ENCODE results near the gene DONSON. TPM values are rescaled to one million over a fixed set of nuclear protein-coding genes. Genes with fewer than 3 reads are reported as not detected.

The DONSON gene
- total and polyA plus RNA-seq, 9 of the 15 experiments (the other 6 are each of a cell fraction or from before 2014, with no cell fraction given): 26.7 to 124 (median 62.6) TPM

DNA sequence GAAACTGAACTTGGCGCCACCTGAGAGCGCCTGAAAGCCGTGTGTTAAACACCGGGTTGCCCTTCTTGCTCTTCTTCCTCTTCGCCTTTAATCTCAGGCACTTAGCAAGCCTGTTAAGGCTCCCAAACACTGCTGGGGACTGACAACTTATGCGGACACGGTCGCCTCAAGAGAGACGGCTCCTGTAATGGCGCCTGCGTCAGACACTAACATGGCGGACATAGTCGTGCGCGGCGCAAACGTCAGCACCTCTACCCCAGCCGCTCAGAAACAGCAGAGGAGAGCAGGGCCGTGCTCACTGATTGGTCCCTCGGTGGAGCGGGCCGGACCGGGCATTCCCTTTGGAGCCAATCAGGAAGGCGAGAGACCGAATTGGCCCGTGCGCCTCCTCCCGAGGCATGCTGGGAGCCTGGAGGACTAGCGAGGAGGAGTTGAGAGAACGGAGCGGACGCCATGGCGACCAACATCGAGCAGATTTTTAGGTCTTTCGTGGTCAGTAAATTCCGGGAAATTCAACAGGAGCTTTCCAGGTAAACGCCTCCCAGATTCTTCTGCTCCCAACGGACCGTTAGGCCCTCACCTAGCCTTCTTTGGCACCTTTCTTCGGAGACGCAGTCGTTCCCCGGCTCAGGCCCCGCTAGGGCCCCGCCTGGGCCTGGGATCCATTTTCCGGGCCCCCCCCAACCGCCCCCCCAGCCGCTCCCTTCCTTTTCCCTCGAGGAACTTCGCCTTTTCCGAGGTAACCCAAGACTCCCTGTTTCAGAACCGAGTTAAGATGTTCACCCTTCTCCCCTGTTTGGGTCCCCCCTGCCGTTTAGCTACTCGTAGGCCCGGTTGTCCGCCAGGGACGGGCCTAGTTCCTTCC is 45.6 kb downstream of the DONSON start, which contains the start of gene SON (continued):
- TF ChIP-seq GTF2B (IDR thresholded peaks at IDR 0.05; ENCODE audit: extremely low read depth, insufficient read length): peak; percentile 78

DNA sequence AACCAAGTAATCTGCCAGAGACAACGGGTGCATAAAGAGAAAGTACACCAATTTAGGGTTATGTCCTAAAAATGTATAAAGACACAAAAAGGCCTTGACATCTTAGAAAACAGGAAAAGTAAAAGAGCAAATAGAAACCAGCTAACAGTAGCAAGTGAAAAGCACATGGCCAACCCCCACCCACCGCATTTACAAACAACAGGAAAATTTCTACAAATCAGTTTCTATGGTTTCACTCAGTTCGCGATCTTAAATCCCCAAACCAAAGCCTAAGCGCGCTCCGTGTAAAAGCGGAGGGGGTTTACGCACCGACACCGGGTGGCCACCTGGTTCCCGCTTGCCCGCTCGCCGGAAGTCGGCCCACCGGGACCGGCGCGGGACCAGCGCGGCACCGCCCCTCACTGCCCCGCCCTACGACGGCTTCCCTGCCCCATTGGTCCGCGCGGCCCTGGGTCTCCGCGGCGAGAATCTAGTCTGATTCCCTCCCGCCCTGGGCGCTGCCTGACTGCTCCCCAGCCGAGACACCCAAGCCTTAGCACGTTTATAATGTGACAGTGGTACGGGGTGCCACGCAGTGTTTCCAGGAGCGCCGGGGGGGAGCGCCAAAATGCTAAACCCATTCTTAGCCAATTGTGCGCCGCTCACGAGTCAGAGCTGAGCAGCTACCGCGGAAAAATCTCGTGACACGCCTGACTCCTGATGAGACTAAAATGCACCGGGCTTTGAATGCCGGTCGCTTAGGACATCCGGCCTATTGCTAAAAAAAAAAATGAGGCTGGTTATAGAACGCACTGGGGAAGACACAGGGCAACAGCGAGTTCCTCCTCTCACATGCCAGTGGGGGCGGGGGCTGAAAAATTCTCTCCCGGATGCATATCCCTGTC is 46.5 kb downstream of the DONSON start, which contains the start of gene GART:
Gene GART (minus strand): TSS at position 362 of the 884 bp plus-strand sequence. CDS start 2,802 bp downstream, outside the sequence.
- POLR2A ChIA-PET: interaction anchor here (0.6 to 6.9 kb wide), 12 partner anchors 7 to 161 kb away, joined by 3 to 99 read pairs (median 5); partner anchors contain the start of gene TMEM50B
- peaks cover 60% of the 10 kb centered on the region for H3K36me3 ChIP-seq (ENCODE audit: control insufficient read depth, insufficient read depth, low read length)
- peak; percentile 65 for FAIRE-seq
- TF ChIP-seq HNRNPUL1 (IDR thresholded peaks at IDR 0.05; ENCODE audit: low read length): no peak
- no peak for TF ChIP-seq ETS2 (tag; IDR thresholded peaks at IDR 0.05; ENCODE audit: borderline replicate concordance, poor library complexity, severe bottlenecking)
- TF ChIP-seq GABPA (tag; conservative IDR thresholded peaks at IDR 0.05; ENCODE audit: low read depth): peak; percentile 92
- no peak for TF ChIP-seq ZNF124 (CRISPR knock-in tag; IDR thresholded peaks at IDR 0.05)
- TF ChIP-seq NUFIP1 (IDR thresholded peaks at IDR 0.05; ENCODE audit: partially characterized antibody): no peak
- 0 out of 2 replicates have a peak, but pooled peaks have one; percentile 14 for TF ChIP-seq NCOA1 (IDR thresholded peaks at IDR 0.05; ENCODE audit: low read depth)
- peak; percentile 36 for TF ChIP-seq PHF20 (IDR thresholded peaks at IDR 0.05; ENCODE audit: partially characterized antibody)
- TF ChIP-seq HEY1 (CRISPR knock-in tag; IDR thresholded peaks at IDR 0.05; ENCODE audit: borderline replicate concordance): no peak
- no peak for TF ChIP-seq ATF3 (IDR thresholded peaks at IDR 0.05)
- TF ChIP-seq ATF3 (CRISPR knock-in tag; conservative IDR thresholded peaks at IDR 0.05): no peak
- no peak for TF ChIP-seq ATF7 (IDR thresholded peaks at IDR 0.05)
- TF ChIP-seq, protein P1, sequence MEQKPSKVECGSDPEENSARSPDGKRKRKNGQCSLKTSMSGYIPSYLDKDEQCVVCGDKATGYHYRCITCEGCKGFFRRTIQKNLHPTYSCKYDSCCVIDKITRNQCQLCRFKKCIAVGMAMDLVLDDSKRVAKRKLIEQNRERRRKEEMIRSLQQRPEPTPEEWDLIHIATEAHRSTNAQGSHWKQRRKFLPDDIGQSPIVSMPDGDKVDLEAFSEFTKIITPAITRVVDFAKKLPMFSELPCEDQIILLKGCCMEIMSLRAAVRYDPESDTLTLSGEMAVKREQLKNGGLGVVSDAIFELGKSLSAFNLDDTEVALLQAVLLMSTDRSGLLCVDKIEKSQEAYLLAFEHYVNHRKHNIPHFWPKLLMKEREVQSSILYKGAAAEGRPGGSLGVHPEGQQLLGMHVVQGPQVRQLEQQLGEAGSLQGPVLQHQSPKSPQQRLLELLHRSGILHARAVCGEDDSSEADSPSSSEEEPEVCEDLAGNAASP (IDR thresholded peaks at IDR 0.05): no peak

More for the DNA sequence above, 46.5 kb downstream of the DONSON start, which contains the start of gene GART:
- under 1% methylated on average over 56 of the region's 56 CpGs for WGBS (ENCODE audit: insufficient coverage, low coverage, missing lambda C conversion rate)
- H3K79me2 ChIP-seq (ENCODE audit: control insufficient read depth, insufficient read depth, low read length): peaks cover 98% of the 10 kb centered on the region
- H2AFZ ChIP-seq (ENCODE audit: low read depth, low read length): peak within 1 kb of the TSS; percentile 90
- in situ Hi-C loops (cut with MboI) (no loop called here), intact Hi-C loops (cut with micrococcal nuclease) (loop anchor here (5.0 kb wide), 3 partner anchors 140 to 350 kb away; partner anchors contain the start of gene IFNGR2)
- peak within 1 kb of the TSS; percentile 94 for H3K4me2 ChIP-seq (ENCODE audit: insufficient read depth, low read length)
- H3K9me1 ChIP-seq (ENCODE audit: control insufficient read depth, insufficient read depth, low read length): no peaks in the 10 kb centered on the region
- H3K27ac ChIP-seq (ENCODE audit: extremely low read depth, low read depth, low read length): peak within 1 kb of the TSS; percentile 99
- H3K4me1 ChIP-seq (replicated peaks in 1 of 2; ENCODE audit: control insufficient read depth in 2 of 2, insufficient read depth in 2 of 2, low read length in 2 of 2): peaks cover 3 to 13% of the 10 kb centered on the region in 2 experiments; a peak in 3 of 5 replicates
- BruUV-seq (replicated peaks): no TSS peak
- no peaks in the 10 kb centered on the region for H3K27me3 ChIP-seq (ENCODE audit: control insufficient read depth in 2 of 2, insufficient read depth in 2 of 2, low read length in 2 of 2)
- peak within 1 kb of the TSS; percentile 95 to 98 for H3K9ac ChIP-seq (ENCODE audit: insufficient read depth in 1 of 2, low read depth in 2 of 2, low read length in 2 of 2)
- H3K9me3 ChIP-seq (replicated peaks; ENCODE audit: control insufficient read depth, insufficient read depth, low read depth, low read length): peaks cover 10% of the 10 kb centered on the region; the same call in 1 of the 2 replicates
- DNase-seq (ENCODE audit: extremely low read depth in 1 of 4, low spot score in 3 of 4): peak; percentile 86 to 95 (median 89)
- peaks cover 17% of the 10 kb centered on the region for H4K20me1 ChIP-seq (replicated peaks; ENCODE audit: control insufficient read depth, insufficient read depth, low read length)
- peak; percentile 89 for ATAC-seq
- peak within 1 kb of the TSS; percentile 71 for H3K4me3 ChIP-seq
- CTCF ChIA-PET (ENCODE audit: low intra/inter-chr PET ratio): no interaction called here
